ENCODE results near the gene FHL3.

DNA sequence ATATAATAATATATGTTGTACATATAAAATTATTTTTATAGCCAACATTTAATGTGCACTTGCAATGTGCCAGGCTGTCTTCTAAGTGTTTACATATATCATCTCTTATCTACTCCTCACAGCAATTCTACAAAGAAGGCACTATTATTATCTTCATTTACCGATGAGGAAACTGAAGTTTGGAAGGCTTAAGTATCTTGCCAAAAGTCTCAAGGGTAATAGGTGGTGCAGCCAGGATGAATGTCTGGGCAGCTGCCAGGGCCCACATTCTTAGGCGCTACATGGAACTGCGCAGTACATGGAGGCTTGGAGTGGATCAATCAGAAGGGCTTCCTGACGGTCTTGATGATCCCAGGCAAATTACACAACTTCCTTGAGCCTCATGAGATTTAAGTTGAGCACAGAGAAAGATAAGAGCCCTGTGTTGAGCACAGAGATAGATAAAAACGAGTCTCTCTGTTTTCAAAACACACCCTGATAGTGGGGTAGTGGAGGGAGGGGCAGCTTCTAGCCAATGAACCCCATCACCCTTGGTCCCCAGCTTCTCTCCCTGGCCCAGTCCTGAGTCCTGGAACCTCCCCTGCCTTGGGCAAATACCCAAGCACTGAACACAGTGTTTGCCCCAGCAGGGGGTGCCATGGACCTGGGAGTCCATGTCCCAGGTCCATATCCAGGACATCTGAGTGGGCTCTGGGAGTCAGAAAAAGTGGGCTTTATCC, 32.1 kb upstream of the FHL3 start:
- TF ChIP-seq POLR2A (IDR thresholded peaks at IDR 0.05), result no peak
- TF ChIP-seq, protein P1, sequence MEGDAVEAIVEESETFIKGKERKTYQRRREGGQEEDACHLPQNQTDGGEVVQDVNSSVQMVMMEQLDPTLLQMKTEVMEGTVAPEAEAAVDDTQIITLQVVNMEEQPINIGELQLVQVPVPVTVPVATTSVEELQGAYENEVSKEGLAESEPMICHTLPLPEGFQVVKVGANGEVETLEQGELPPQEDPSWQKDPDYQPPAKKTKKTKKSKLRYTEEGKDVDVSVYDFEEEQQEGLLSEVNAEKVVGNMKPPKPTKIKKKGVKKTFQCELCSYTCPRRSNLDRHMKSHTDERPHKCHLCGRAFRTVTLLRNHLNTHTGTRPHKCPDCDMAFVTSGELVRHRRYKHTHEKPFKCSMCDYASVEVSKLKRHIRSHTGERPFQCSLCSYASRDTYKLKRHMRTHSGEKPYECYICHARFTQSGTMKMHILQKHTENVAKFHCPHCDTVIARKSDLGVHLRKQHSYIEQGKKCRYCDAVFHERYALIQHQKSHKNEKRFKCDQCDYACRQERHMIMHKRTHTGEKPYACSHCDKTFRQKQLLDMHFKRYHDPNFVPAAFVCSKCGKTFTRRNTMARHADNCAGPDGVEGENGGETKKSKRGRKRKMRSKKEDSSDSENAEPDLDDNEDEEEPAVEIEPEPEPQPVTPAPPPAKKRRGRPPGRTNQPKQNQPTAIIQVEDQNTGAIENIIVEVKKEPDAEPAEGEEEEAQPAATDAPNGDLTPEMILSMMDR (IDR thresholded peaks at IDR 0.05), result peak in 3 of 7 experiments; percentile 12 to 21 (median 19)

All from body of pancreas (tissue), 4 donors.